Measurements from ENCODE around the gene NT5C2. TPM values are rescaled to one million over a fixed set of nuclear protein-coding genes. Genes with fewer than 3 reads are reported as not detected.
"Not testable (repeated sequence)": the region's sequence is repeated elsewhere in the genome, so short reads cannot be mapped to it uniquely, and the experiment has no call there.

NT5C2 gene
- total RNA-seq, 1 donor from 2014 or later, result 41.0 TPM

GRCh38 chr10:103145046-103145445 is 48.0 kb downstream of the NT5C2 start:
- no peak for DNase-seq (ENCODE audit: low read depth)
- H3K4me3 ChIP-seq (ENCODE audit: low read depth, low read length), result no peak overlapping the region
- no peak for TF ChIP-seq CTCF (conservative IDR thresholded peaks at IDR 0.05; ENCODE audit: low read depth, low read length)

- H3K4me3 ChIP-seq (ENCODE audit: low read depth, low read length), result no peak overlapping the region
- no peak for DNase-seq (ENCODE audit: low read depth)
- no peak for TF ChIP-seq CTCF (conservative IDR thresholded peaks at IDR 0.05; ENCODE audit: low read depth, low read length)
Measured at GRCh38 chr10:103144041-103144440, 49.0 kb downstream of the NT5C2 start.

GRCh38 chr10:103143641-103144040 is 49.4 kb downstream of the NT5C2 start:
- H3K4me3 ChIP-seq (ENCODE audit: low read depth, low read length), result not testable (repeated sequence)

GRCh38 chr10:103141950-103142349 is 51.1 kb downstream of the NT5C2 start:
- no peak for DNase-seq (ENCODE audit: low read depth)
- TF ChIP-seq CTCF (conservative IDR thresholded peaks at IDR 0.05; ENCODE audit: low read depth, low read length), result no peak
- no peak overlapping the region for H3K4me3 ChIP-seq (ENCODE audit: low read depth, low read length)

More at GRCh38 chr10:103143641-103144040, 49.4 kb downstream of the NT5C2 start:
- not testable (repeated sequence) for DNase-seq (ENCODE audit: low read depth)

GRCh38 chr10:103140469-103140868 is 52.6 kb downstream of the NT5C2 start:
- DNase-seq (ENCODE audit: low read depth), result no peak
- no peak overlapping the region for H3K4me3 ChIP-seq (ENCODE audit: low read depth, low read length)
- TF ChIP-seq CTCF (conservative IDR thresholded peaks at IDR 0.05; ENCODE audit: low read depth, low read length), result no peak

- no peak for TF ChIP-seq CTCF (conservative IDR thresholded peaks at IDR 0.05; ENCODE audit: low read depth, low read length)
- no peak overlapping the region for H3K4me3 ChIP-seq (ENCODE audit: low read depth, low read length)
- no peak for DNase-seq (ENCODE audit: low read depth)
Measured at GRCh38 chr10:103139803-103140202, 53.3 kb downstream of the NT5C2 start.

GRCh38 chr10:103135168-103135567 is 57.9 kb downstream of the NT5C2 start:
- not testable (repeated sequence) for H3K4me3 ChIP-seq (ENCODE audit: low read depth, low read length); DNase-seq (ENCODE audit: low read depth)

GRCh38 chr10:103130910-103131309 is 62.2 kb downstream of the NT5C2 start:
- no peak for TF ChIP-seq CTCF (conservative IDR thresholded peaks at IDR 0.05; ENCODE audit: low read depth, low read length)
- H3K4me3 ChIP-seq (ENCODE audit: low read depth, low read length), result no peak overlapping the region
- no peak for DNase-seq (ENCODE audit: low read depth)

- H3K4me3 ChIP-seq (ENCODE audit: low read depth, low read length); DNase-seq (ENCODE audit: low read depth): not testable (repeated sequence)
Measured at GRCh38 chr10:103130180-103130579, 62.9 kb downstream of the NT5C2 start.
